HepG2 (cell line): Measurements from ENCODE around the gene TTC21B. TPM values are rescaled to one million over a fixed set of nuclear protein-coding genes. Genes with fewer than 3 reads are reported as not detected.

Source experiments
- ATAC-seq: fragments of 200-7000 bp; cut with Tn5 transposase; 3 replicates; pipeline ENCODE4 v1.9.1; 2020; ENCODE audit warnings: mild to moderate bottlenecking, moderate library complexity
- BruUV-seq: library from RNA; stranded (reverse); fragments of 400-500 nt; replicated peaks from 2 replicates; lab custom pipeline; 2021; lab: Mats Ljungman, UMichigan
- CTCF ChIA-PET: fragments of 300-600 bp; formaldehyde crosslinking; extraction: SDS; loops from one replicate; lab custom pipeline; 2021; ENCODE audit warnings: low total read pairs, inconsistent platforms, low intra/inter-chr PET ratio; lab: Yijun Ruan, JAX
- POLR2A ChIA-PET: fragments of 350-600 bp; sonication (Branson Sonifier 250); formaldehyde crosslinking; loops from one replicate; lab custom pipeline; 2020; ENCODE audit warnings: antibody characterized with exemption, inconsistent platforms; lab: Yijun Ruan, JAX
- DNase-seq: peaks from one replicate; pipeline ENCODE4 v3.0.0-alpha.2; 2015; ENCODE audit warnings: low spot score
- FAIRE-seq: peaks from 3 replicates; lab custom pipeline; 2011; peaks lifted over from hg19 to GRCh38; lab: Jason Lieb, UNC
- H2AFZ ChIP-seq: one replicate; pipeline ENCODE4 v1.6.1; 2011; ENCODE audit warnings: low read length, inconsistent platforms
- H3K27ac ChIP-seq: fragments of 300-600 bp; 3 replicates; pipeline ENCODE4 v1.8.0; 2011; ENCODE audit warnings: mixed run types, mild to moderate bottlenecking, mixed read lengths, low read length, inconsistent platforms; ENCODE audit not compliant: insufficient read depth; ENCODE audit errors: extremely low read length
- H3K27me3 ChIP-seq, 2 experiments: fragments of 200-600 bp in 1 of 2; 2 replicates in 1 of 2; 3 replicates in 1 of 2; pipeline versions ENCODE4 v1.6.0 to v1.8.0; 2011; ENCODE audit warnings: low read length in 2 of 2, mild to moderate bottlenecking in 2 of 2, moderate library complexity in 2 of 2, inconsistent platforms in 1 of 2; ENCODE audit not compliant: insufficient read depth in 2 of 2, control insufficient read depth in 1 of 2
- H3K36me3 ChIP-seq, 2 experiments: fragments of 200-600 bp in 1 of 2; replicated peaks in 1 of 2; 2 replicates in 1 of 2; 3 replicates in 1 of 2; pipeline versions ENCODE4 v1.5.1 to v1.8.0; 2011; ENCODE audit warnings: low read length in 2 of 2, inconsistent platforms in 1 of 2; ENCODE audit not compliant: insufficient read depth in 2 of 2, control insufficient read depth in 1 of 2
- H3K4me1 ChIP-seq: 2 replicates; pipeline ENCODE4 v1.5.1; 2012; ENCODE audit warnings: low read length, inconsistent platforms; ENCODE audit not compliant: insufficient read depth
- H3K4me2 ChIP-seq: 2 replicates; pipeline ENCODE4 v1.6.0; 2011; ENCODE audit warnings: low read depth, low read length, inconsistent platforms
- H3K4me3 ChIP-seq, 3 experiments: fragments of 200-600 bp in 1 of 3; sonication (generic), shearing (Covaris generic) in 1 of 3; replicated peaks in 1 of 3; 2 replicates each; pipeline ENCODE4 v1.5.1; 2011 to 2016; ENCODE audit warnings: low read length in 3 of 3, inconsistent platforms in 2 of 3, low read depth in 2 of 3, mild to moderate bottlenecking in 2 of 3, control low read depth in 1 of 3, mixed read lengths in 1 of 3; ENCODE audit not compliant: insufficient read depth in 1 of 3
- H3K79me2 ChIP-seq: one replicate; pipeline ENCODE4 v1.6.1; 2011; ENCODE audit warnings: low read length, inconsistent platforms; ENCODE audit not compliant: insufficient read depth
- H3K9ac ChIP-seq: 2 replicates; pipeline ENCODE4 v1.6.0; 2011; ENCODE audit warnings: mild to moderate bottlenecking, low read depth, low read length, inconsistent platforms; ENCODE audit not compliant: insufficient read depth
- H3K9me3 ChIP-seq: 2 replicates; pipeline ENCODE4 v1.5.1; 2012; ENCODE audit warnings: mild to moderate bottlenecking, low read length
- H4K20me1 ChIP-seq: 2 replicates; pipeline ENCODE4 v1.6.0; 2011; ENCODE audit warnings: inconsistent platforms, mild to moderate bottlenecking, low read length, moderate library complexity; ENCODE audit not compliant: insufficient read depth
- ARID5B ChIP-seq: IDR thresholded peaks from 2 replicates; pipeline ENCODE4 v1.4.0; 2020; ENCODE audit warnings: mild to moderate bottlenecking, missing genetic modification reagents
- BATF2 ChIP-seq: sonication (generic); formaldehyde crosslinking; IDR thresholded peaks from 2 replicates; pipeline ENCODE4 v1.8.0; 2022; ENCODE audit warnings: mild to moderate bottlenecking, missing genetic modification reagents, moderate library complexity
- CBX2 ChIP-seq, 2 experiments: fragments of 200-600 bp in 1 of 2; sonication (generic); formaldehyde crosslinking in 1 of 2; IDR thresholded peaks; 2 replicates each; pipeline versions ENCODE4 v1.7.0 to v1.8.1; 2018 to 2022; ENCODE audit warnings: low read depth in 2 of 2, low read length in 1 of 2, mild to moderate bottlenecking in 1 of 2, missing genetic modification reagents in 1 of 2
- CBX5 ChIP-seq: sonication (generic); formaldehyde crosslinking; IDR thresholded peaks from 2 replicates; pipeline ENCODE4 v1.4.0; 2020; ENCODE audit warnings: missing genetic modification reagents, borderline replicate concordance
- KMT2A ChIP-seq: sonication (generic); formaldehyde crosslinking; IDR thresholded peaks from 2 replicates; pipeline ENCODE4 v1.4.0; 2020; ENCODE audit warnings: missing genetic modification reagents
- PRDM10 ChIP-seq: sonication (generic); formaldehyde crosslinking; IDR thresholded peaks from 2 replicates; pipeline ENCODE4 v1.4.0; 2020; ENCODE audit warnings: low read depth, missing genetic modification reagents
- ZBTB10 ChIP-seq: sonication (generic); formaldehyde crosslinking; IDR thresholded peaks from 2 replicates; pipeline ENCODE4 v1.4.0; 2020; ENCODE audit warnings: missing genetic modification reagents, borderline replicate concordance
- ZFP36 ChIP-seq: fragments of 150-350 bp; IDR thresholded peaks from 2 replicates; pipeline ENCODE4 v1.6.1; 2018; ENCODE audit warnings: borderline replicate concordance, low read length, low read depth; ENCODE audit not compliant: partially characterized antibody
- ZNF230 ChIP-seq: sonication (generic); formaldehyde crosslinking; IDR thresholded peaks from 2 replicates; pipeline ENCODE4 v1.4.0; 2020; ENCODE audit warnings: mild to moderate bottlenecking, missing genetic modification reagents
- ZNF331 ChIP-seq: sonication (generic); formaldehyde crosslinking; IDR thresholded peaks from 2 replicates; pipeline ENCODE4 v1.4.0; 2020; ENCODE audit warnings: missing genetic modification reagents
- ZNF432 ChIP-seq: sonication (generic); formaldehyde crosslinking; IDR thresholded peaks from 2 replicates; pipeline ENCODE4 v1.5.0; 2020; ENCODE audit warnings: missing genetic modification reagents, mild to moderate bottlenecking, borderline replicate concordance
- ZNF563 ChIP-seq: sonication (generic); formaldehyde crosslinking; IDR thresholded peaks from 2 replicates; pipeline ENCODE4 v1.8.0; 2022; ENCODE audit warnings: mild to moderate bottlenecking, moderate library complexity, missing genetic modification reagents
- ZNF720 ChIP-seq: sonication (generic); formaldehyde crosslinking; IDR thresholded peaks from 2 replicates; pipeline ENCODE4 v1.4.0; 2020; ENCODE audit warnings: missing genetic modification reagents
- WGBS: methylation state at CpG from one replicate; pipeline ENCODE4 v1.1.6; 2017; ENCODE audit warnings: low lambda C conversion rate; 5-methylcytosine and 5-hydroxymethylcytosine counted together
- in situ Hi-C: cut with HindIII; loops from 2 replicates; pipeline ENCODE4 v1.10.0; 2017; ENCODE audit warnings: low pct_unique_long_range_greater_than_20kb; ENCODE audit not compliant: extremely low pct_ligation_motif_present
- intact Hi-C: fragments of 100-400 bp; cut with micrococcal nuclease; formaldehyde crosslinking; loops from one replicate; pipeline ENCODE4 v1.10.0; 2022; ENCODE audit not compliant: unreplicated experiment
- polyA plus RNA-seq, 8 experiments: library from polyadenylated mRNA; depleted of rRNA in 3 of 8; stranded (reverse) in 7 of 8; unstranded in 1 of 8; fragments of >200 nt; fragmentation: Illumina TruSeq in 4 of 8; extraction: Trizol in 4 of 8; gene quantifications; 2 replicates each; pipeline versions ENCODE4 v1.2.1 to v1.2.3, GENCODE V29; 2011 to 2016; ENCODE audit warnings: low read depth in 4 of 8, missing spikeins in 1 of 8, mixed read lengths in 1 of 8; ENCODE audit not compliant: insufficient read depth in 1 of 8
- total RNA-seq, 5 experiments: library from RNA; depleted of rRNA; stranded (reverse); fragments of >200 nt; fragmentation: Illumina TruSeq; extraction: Trizol; gene quantifications; 2 replicates each; pipeline ENCODE4 v1.2.3, GENCODE V29; 2016; ENCODE audit warnings: low read depth in 1 of 5

The TTC21B gene
- total and polyA plus RNA-seq, 2 of the 13 experiments (the other 11 are each of a cell fraction or from before 2014, with no cell fraction given): 39.1 to 67.1 TPM

- ATAC-seq (no peak), FAIRE-seq (no peak), DNase-seq (no peak)
- no peak overlapping the region for H3K4me3 ChIP-seq
- intact Hi-C loops (no loop called here), in situ Hi-C loops (no loop called here)
- no peak overlapping the region for H2AFZ ChIP-seq
- H3K36me3 ChIP-seq: no peaks in the 10 kb centered on the region
- no peak overlapping the region for H3K4me2 ChIP-seq
- H3K27me3 ChIP-seq: no peaks in the 10 kb centered on the region
- no peaks in the 10 kb centered on the region for H3K79me2 ChIP-seq
- no peaks in the 10 kb centered on the region for H3K4me1 ChIP-seq
- H3K9ac ChIP-seq: no peak overlapping the region
- CTCF ChIA-PET: no interaction called here
- POLR2A ChIA-PET: no interaction called here
- H4K20me1 ChIP-seq: no peaks in the 10 kb centered on the region
- peaks cover 28% of the 10 kb centered on the region; the same call in 1 of the 2 replicates for H3K9me3 ChIP-seq
- no peak overlapping the region for H3K27ac ChIP-seq
- no TSS peak for BruUV-seq
- TF ChIP-seq ZNF230 (CRISPR knock-in tag) (no peak), ZNF331 (no peak), ARID5B (no peak), ZFP36 (no peak), ZNF563 (CRISPR knock-in tag) (no peak), KMT2A (CRISPR knock-in tag) (no peak), BATF2 (no peak), CBX5 (no peak), CBX2 (IDR thresholded peaks at IDR 0.05; ENCODE audit: low read depth, low read length) (no peak), CBX2 (CRISPR knock-in tag; IDR thresholded peaks at IDR 0.05; ENCODE audit: low read depth) (no peak), ZNF432 (CRISPR knock-in tag) (no peak), ZBTB10 (no peak), ZNF720 (CRISPR knock-in tag) (no peak), PRDM10 (no peak)
- 100% methylated on average over 1 of the region's 1 CpG for WGBS
Observed at GRCh38 chr2:165857876-165858275, 95.7 kb downstream of the TTC21B start.
